NCI-H748 (cell line): ENCODE data around the gene CRTC1.

Experiments
- DNase-seq: peaks from one replicate; lab custom pipeline; 2025; ENCODE audit not compliant: unreplicated experiment; lab: John Stamatoyannopoulos, UW

Gene CRTC1

DNA sequence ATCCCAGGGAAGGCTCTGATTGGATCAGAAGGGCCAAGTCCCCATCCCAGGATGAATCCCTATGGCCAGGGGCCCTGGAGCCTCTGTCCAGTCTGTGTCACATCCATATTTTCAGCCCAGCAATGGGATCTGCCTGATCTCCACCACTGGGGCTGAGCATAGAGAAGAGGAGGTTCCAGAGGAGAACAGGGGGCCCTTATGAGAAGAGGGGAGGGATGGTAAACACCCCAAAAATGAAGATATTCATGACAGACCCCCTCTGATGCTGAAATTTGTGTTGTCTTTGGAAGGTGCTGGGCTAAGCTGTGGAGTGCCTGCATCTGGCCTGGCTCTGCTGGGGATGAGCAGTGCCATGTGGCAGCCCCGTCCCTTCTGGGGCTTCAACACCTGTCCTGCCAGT lies 32.2 kb upstream of the CRTC1 start:
- DNase-seq, result no peak

DNA sequence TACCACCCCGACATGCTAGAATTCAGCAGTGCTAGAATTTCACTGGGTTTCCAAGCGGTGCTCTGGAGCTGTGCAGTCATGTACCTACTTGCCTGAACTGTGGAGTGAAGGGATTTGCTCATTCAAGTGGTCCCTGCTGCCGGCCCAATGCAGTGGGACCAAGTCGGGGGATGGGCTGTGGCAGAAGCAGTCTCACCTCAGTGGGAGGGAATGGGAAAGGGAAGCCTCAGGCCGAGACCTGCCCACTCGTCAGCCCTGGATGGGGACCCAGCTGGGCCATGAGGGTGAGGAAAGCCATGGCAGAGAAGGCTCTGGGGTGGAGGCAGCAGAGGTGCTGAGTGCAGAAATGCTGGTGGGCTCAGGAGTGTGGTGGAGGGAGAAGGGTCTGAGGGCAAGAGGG lies 31.7 kb upstream of the CRTC1 start:
- DNase-seq, result no peak

DNA sequence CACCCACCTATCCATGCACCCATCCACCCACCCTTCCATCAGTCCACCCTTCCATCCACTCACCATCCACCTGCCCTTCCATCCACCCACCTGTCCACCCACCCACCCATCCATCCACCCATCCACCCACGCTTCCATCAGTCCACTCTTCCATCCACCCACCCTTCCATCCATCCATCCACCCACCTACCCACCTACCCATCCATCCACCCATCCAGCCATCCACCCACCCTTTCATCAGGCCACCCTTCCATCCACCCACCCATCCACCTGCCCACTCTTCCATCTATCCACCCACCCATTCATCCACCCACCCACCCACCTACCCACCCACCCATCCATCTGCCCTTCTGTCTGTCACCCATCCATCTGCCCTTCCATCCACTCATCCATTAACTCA lies 29.6 kb upstream of the CRTC1 start:
- no peak for DNase-seq

DNA sequence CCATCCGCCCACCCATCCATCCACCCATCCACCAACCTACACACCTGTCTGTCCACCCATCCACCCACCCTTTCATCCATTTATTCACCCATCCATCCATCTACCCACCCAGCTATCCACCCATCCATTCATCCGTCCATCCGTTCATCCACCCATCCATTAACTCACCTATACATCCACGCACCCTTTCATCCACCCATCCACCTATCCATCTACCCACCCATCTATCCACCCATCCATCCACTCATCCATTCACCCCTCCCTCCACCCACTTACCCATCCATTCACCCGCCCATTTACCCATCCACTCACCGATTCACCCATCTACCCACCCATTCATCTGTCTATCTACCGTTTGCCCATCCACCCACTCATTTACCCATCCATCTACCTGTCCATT lies 29.0 kb upstream of the CRTC1 start:
- no peak for DNase-seq

DNA sequence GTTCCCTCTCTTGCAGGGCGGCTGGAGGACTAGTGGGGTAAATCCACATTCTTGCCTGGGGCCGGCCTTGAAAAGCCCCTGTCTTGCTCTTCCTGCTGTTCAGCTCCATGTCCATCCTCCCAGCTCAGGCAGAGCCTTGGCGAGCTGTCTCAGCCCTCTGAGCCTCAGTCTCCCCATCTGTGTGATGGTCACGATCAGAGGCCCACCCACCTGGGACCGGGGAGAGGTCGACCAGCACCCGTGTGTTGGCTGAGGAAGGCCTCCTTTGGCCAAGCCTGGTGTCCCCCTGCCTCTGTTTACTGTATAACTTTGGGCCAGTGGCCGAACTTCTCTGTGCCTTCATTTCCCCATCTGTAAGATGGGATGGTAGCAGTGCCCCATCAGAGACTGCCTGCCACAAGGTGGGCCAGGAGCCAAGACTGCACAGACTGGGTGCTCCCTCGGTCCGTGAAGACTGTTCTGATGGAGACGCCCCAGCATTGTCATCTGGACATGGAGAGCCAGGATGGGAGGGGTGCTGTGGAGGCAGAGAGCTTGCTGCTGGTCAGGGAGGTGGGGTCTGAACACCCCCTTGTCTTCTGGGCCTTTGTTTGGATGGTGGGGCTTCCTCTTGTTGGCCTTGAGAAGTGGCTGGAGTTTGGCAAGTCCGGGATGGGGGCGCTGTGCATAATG lies 28.2 kb upstream of the CRTC1 start:
- no peak for DNase-seq

DNA sequence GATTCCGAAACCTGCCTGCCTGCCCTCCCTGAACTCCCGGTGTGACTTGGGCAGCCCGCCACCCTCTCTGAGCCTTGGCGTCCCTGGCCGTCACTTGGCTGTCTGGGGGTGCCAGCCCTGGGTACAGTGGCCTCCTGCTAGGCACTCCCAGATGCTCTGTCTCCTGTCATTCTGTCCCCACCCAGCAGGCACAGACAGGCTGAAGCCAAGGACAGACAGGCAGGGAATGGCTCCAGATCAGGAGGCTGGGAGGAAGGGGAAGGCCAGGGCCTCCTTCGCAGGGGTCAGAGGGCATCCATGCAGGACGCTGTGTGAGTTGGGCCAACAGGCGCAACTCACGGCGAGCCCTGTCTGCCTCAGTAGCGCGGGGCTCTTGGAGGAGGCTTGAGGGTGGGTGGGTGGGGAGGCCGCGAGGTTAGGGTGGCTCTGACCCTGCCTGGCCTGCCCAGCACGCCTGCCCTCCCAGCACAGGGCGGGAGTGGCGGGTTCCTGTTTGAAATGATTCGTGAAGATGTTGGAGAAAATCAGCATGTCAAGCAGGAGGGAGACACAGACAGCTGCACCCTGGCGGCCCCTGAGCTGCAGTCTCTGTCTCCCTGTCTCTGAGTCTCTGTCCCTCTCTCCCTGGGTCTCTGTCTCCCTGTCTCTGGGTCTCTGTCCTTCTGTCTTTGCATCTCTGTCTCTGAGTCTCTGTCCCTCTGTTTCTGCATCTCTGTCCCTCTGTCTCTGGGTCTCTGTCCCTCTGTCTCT lies 27.0 kb upstream of the CRTC1 start:
- DNase-seq, result no peak

DNA sequence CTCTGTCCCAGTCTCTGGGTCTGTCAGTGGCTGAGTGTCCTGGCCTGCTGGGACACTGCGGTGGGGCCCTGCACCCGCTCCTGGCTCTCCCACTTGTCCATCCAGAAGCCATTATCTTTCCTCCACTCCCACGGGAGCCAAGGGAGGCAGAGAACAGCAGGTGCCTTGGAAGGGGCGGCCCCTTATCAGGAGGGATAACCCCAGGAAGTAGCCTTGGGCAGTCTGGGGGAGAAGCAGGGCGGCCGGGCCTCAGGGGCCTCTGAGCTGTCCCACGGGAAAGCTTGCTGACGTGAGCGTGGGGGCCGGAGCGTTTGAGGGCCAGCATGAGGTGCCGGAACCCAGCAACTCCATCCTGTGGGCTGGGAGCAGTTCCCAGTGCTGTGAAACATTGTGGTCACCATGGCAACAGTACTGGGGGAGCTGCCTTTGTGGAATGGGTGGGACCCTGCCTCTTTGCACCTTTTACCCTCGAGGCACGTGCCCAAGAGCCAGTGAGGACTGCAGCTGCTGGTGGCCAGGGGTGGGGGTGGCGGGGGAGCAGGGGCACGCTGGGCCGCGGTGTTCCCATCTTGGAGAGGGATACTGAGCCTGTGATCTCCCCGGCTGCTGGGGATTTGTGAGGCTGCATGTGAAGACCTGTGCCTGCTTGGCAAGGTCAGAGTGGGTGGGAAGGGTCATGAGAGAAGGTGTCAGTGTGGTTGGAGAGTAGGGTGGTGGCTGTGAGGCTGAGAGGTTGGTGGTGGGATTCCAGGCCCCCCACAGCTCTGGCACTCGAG lies 25.7 kb upstream of the CRTC1 start:
- peak; percentile 24 for DNase-seq

DNA sequence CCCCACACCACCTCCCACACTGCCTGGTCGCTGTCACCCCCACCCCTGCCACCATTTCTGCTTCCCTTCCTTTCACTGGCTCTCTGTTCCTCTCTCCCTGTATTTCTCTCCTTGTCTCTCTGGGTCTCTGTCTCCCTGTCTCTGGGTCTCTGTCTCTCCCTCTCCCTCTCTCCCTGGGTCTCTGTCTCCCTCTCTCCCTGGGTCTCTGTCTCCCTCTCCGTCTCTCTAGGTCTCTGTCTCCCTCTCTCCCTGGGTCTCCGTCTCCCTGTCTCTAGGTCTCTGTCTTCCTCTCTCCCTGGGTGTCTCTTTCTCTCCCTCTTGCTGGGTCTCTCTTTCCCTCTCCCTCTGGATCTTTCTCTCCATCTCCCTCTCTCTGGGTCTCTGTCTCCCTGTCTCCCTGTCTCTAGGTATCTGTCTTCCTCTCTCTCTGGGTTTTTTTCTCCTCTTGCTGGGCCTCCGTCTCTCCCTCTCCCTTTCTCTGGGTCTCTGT lies 25.1 kb upstream of the CRTC1 start:
- DNase-seq, result no peak

DNA sequence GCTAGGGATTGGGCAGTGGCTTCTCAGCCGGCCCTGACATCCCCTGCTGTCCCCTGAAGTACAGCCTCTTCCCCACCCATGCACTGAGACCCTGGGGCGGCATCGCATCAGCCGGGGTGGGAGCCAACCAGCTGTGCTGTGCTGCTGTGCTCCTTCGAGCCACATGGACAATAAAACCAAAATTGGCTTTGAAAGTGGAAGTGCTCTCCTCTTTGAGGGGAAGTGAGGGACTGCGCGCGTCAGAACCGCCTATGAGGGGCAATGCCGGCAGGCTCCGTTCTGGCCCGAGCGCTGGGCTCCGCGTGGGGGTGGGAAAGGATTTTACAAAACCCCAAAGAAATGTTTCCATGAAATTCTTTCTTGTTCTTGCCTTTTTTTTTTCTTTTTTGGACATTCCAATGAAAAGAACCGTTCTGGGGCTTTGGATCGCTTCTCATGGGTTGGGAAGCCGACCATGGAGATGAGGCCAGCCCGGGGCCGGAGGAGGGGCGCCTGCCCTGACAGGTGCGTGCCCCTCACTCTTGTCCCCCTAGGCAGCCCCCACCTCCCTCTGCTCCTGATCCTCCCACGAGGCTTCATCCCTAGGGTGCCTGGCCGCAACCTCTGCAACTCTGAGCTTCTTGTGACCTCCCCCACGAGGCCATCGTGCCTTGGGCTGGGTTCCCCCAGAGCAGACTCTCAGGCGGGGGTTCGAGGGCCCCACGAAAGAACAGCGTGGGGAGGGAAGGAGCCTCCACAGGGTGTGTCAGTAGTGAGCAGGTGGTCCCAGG lies 24.0 kb upstream of the CRTC1 start:
- no peak for DNase-seq

DNA sequence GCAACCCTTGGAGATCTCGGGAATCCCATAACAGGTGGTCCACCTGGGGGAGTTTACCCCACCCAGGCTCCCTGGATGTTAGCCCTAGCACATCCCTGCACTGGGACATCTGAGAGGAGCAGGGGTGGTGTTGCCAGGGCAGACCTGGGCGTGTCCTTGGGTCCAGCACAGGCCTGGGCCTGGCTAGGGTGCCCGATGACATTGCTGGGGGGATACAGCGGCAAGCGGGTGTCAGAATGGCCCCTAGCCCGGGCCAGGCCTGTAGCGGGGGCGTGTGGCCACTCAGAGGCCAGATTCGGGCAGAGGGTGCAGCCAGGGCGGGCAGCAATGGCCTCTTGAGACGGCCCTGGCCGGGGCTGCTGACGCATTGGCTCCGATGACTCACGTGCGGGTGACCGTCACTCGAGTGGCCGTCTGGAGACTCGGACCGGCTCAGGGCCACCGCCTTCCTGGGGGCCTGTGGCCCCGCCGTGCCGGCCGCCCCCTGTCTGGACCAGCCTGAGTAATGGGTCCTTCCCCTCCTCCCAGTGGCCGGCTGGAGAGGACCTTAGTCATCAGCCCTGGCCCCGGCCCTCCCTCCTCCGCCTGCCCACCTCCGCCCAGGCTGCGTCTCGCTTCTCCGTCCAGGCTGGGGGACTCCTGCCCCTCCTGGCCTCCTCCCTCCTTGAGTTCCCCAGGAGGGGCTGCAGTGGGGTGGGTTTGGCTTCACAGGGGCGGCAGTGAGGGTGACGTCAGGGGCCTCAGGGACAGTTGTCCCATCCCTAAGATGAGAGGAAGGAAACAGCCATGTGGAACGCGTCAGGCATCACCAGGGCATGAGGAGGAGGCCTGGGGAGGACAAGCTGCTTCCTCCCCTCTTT lies 23.2 kb upstream of the CRTC1 start:
- DNase-seq, result no peak

DNA sequence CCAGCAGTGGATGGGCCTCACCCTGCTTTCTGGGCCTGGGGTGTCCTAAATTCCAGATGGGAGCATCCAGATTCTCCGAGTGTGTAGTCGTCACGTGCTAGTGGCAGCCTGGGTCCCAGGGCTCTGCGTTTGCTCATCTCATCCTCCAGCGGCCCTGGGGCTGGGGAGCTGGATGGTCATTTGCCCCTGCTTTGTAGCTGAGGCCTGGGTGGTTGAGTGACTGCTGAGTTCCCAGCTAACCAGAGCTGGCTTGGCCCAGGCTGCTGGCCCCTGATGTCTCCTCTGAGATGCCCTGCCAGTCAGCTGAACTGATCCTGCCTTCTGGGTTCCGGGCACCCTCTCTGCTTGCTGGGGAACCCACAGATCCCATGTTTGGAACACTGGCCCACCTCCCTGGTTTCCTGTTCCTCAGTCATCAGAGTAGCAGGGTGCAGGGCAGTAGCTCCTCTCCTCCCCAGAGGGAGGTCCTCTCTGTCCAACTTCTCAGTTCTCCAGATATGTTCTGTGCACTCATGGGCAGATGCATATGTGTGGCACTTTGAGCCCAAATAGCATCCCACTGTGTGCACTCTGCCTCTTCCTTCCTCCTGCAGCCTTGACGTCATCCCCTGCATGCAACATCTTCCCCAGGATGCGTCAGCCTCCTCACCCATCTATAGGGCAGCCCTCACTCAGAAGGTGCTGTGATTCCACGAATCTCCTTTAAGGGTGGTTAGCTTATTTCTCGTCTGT lies 22.4 kb upstream of the CRTC1 start:
- DNase-seq, result no peak

DNA sequence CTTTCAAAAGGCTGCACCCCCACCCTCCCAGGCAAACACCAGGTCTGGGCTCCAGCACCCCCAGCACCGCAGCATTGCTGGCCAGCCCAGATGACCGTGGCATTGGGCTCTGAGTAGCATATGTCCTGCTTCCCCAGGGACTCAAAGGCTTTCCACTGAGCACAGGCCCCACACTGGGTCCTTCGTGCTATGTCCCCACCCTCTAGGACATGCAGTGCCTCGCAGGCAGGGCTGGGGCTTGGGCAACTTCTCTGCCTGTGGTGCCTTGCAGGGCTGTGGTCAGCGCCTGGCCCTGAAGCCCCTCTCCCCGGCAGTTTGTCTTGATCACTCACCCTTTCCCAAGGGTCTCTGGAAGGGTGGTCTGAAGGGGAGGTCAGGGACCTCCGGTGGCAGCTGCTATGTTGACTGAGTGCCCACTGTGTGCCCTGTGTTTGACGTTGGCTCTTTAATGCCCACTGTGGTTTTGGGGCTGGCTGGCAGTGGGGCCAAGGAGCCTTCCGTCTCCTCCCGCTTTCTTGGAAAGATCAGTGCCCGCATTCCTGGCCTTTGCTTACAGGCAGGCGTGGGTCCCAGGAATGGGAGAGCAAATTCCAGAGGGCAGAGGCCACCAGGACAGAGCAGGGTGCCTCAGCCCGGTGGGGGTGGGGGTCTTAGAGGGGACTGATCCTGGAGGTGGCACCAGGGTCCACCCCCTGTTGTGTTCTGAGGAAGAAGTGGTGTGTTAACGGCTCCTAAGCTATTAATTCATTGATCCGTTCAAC lies 20.3 kb upstream of the CRTC1 start:
- no peak for DNase-seq

DNA sequence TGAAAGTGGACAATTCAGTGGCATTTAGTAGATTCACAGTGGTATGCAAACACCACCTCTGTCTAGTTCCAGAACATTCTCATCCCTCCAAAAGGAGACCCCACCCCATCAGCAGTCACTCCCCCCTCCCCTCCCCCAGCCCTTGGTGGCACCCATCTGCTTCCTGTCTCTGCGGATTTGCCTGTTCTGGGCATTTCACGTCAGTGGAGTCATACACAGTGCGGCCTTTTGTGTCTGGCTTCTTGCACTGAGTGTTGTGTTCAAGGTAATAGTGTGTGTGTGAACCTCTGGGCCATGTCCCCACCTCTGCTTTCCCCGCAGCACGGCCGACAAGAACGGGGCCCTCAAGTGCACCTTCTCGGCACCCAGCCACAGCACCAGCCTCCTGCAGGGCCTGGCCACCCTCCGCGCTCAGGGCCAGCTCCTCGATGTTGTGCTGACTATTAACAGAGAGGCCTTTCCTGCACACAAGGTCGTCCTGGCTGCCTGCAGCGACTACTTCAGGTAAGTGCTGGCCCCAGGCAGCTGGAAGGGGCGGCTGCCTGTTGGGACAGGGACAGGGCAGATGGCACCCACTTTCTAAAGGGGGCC lies 19.4 kb upstream of the CRTC1 start:
- DNase-seq, result no peak

DNA sequence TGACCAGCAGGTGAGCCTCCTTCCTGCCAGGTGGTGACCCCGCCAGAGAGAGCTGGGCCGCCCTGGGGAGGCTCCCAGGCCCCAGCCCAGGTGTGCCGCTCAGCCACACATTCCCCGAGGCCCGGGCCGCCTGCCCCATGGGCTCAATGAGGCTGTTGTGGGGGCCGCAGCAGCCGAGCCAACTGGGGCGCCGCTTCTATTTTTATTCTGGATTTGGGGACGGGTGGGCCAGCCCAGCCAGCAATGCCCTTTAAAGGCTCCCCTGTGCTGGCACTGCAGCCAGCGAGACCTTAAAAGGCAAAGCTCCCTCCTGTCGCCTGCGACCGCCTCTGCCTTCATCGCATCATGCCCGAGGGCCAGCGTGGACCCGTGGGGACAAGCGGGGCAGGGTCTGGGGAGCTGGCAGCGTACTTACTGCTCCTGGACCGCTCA lies 17.7 kb upstream of the CRTC1 start:
- DNase-seq, result no peak

DNA sequence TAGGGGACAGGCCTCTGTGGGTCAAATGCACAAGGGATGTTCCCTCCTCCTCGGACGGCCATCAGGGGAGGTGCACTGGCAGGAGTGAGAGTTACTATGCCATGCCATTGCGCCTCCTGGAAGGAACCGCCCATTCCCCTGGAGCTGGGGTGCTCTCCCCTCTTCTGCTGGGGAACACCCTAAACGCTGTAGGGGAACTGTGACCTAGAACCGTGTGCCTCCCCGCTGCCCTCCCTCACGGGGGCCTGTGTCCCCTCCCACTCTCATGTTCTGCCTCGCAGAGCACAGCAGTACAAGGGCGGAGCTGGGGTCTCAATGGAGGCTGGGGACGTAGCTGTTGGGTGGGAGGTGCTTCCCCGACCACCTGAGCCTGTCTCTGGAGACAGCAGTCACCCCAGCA lies 17.2 kb upstream of the CRTC1 start:
- DNase-seq, result no peak

DNA sequence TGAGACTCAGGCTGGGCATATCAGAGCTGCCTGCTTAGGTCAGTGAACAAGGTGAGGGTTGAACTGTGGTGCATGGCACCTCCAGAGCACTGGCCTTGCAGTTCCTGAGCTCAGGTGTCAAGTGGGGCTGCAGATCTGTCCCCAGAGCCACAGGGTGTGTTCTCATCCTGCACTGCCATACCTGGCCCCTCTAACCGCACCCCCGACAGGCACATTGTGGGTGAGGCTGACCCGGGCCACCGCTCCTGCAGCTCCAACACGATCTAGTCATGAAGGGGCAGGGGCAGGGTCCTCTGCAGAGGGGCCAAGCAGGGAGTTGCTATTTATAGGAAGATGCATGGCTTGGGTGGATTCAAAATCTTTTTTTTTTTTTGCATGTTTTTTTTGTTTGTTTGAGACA lies 16.7 kb upstream of the CRTC1 start:
- no peak for DNase-seq

DNA sequence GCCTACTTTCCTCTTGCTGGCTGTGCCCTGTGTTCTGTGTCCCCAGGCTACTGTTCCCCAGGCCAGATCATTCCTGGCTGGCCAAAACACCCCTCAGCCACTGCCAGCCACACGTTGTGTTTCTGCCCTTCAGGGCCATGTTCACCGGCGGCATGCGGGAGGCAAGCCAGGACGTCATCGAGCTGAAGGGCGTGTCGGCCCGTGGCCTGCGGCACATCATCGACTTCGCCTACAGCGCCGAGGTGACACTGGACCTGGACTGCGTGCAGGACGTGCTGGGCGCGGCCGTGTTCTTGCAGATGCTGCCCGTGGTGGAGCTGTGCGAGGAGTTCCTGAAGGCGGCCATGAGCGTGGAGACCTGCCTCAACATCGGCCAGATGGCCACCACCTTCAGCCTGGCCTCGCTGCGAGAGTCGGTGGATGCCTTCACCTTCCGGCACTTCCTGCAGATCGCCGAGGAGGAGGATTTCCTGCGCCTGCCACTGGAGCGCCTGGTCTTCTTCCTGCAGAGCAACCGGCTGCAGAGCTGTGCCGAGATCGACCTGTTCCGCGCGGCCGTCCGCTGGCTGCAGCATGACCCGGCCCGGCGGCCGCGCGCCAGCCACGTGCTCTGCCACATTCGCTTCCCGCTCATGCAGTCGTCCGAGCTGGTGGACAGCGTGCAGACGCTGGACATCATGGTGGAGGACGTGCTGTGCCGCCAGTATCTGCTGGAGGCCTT lies 15.8 kb upstream of the CRTC1 start:
- no peak for DNase-seq

DNA sequence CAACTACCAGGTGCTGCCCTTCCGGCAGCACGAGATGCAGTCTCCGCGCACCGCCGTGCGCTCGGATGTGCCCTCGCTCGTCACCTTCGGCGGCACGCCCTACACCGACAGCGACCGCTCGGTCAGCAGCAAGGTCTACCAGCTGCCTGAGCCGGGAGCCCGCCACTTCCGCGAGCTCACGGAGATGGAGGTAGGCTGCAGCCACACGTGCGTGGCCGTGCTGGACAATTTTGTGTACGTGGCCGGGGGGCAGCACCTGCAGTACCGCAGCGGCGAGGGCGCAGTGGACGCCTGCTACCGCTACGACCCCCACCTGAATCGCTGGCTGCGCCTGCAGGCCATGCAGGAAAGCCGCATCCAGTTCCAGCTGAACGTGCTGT lies 15.2 kb upstream of the CRTC1 start:
- no peak for DNase-seq
